Keratinocyte (primary cell): ENCODE data around the gene PLAC1. TPM values are rescaled to one million over a fixed set of nuclear protein-coding genes. Genes with fewer than 3 reads are reported as not detected.

Experiments
- DNase-seq: peaks from one replicate; pipeline ENCODE4 v3.0.0-alpha.2; 2011; ENCODE audit warnings: low read depth, missing footprints, low spot score
- FAIRE-seq: peaks from 2 replicates; lab custom pipeline; 2011; peaks lifted over from hg19 to GRCh38; lab: Jason Lieb, UNC
- H2AFZ ChIP-seq: 2 replicates; pipeline ENCODE4 v1.6.0; 2012; ENCODE audit warnings: low read length, control low read depth, inconsistent platforms; ENCODE audit not compliant: control insufficient read depth
- H3K27ac ChIP-seq: 2 replicates; pipeline ENCODE4 v1.5.1; 2011; ENCODE audit warnings: low read length; ENCODE audit not compliant: control insufficient read depth, insufficient read depth
- H3K27me3 ChIP-seq: 3 replicates; pipeline ENCODE4 v1.6.0; 2011; ENCODE audit warnings: low read length; ENCODE audit not compliant: control insufficient read depth, insufficient read depth; ENCODE audit errors: extremely low read depth
- H3K36me3 ChIP-seq, 2 experiments: 2 replicates in 1 of 2; 3 replicates in 1 of 2; pipeline ENCODE4 v1.5.1; 2011; ENCODE audit warnings: low read length in 2 of 2, mild to moderate bottlenecking in 1 of 2; ENCODE audit not compliant: control insufficient read depth in 2 of 2, insufficient read depth in 2 of 2; ENCODE audit errors: extremely low read depth in 1 of 2
- H3K4me1 ChIP-seq: 3 replicates; pipeline ENCODE4 v1.5.1; 2011; ENCODE audit warnings: low read length; ENCODE audit not compliant: control insufficient read depth, insufficient read depth; ENCODE audit errors: extremely low read depth
- H3K4me2 ChIP-seq: 3 replicates; pipeline ENCODE4 v1.6.0; 2011; ENCODE audit warnings: low read depth, low read length; ENCODE audit not compliant: control insufficient read depth, insufficient read depth; ENCODE audit errors: extremely low read depth
- H3K4me3 ChIP-seq, 3 experiments: fragments of 200-600 bp in 1 of 3; sonication (generic) in 1 of 3; 2 replicates in 2 of 3; 3 replicates in 1 of 3; pipeline ENCODE4 v1.5.1; 2011 to 2016; ENCODE audit warnings: low read length in 3 of 3, mild to moderate bottlenecking in 3 of 3, control low read depth in 2 of 3, inconsistent platforms in 1 of 3, low read depth in 1 of 3, mixed read lengths in 1 of 3, mixed run types in 1 of 3, moderate library complexity in 1 of 3; ENCODE audit not compliant: control insufficient read depth in 2 of 3, insufficient read depth in 2 of 3; ENCODE audit errors: extremely low read depth in 1 of 3
- H3K79me2 ChIP-seq: 2 replicates; pipeline ENCODE4 v1.6.0; 2012; ENCODE audit warnings: low read length; ENCODE audit not compliant: control insufficient read depth, insufficient read depth
- H3K9ac ChIP-seq: 3 replicates; pipeline ENCODE4 v1.6.0; 2011; ENCODE audit warnings: low read length; ENCODE audit not compliant: control insufficient read depth, insufficient read depth; ENCODE audit errors: extremely low read depth
- H3K9me1 ChIP-seq: 3 replicates; pipeline ENCODE4 v1.6.0; 2011; ENCODE audit warnings: low read length; ENCODE audit not compliant: control insufficient read depth, insufficient read depth; ENCODE audit errors: extremely low read depth
- H3K9me3 ChIP-seq: 2 replicates; pipeline ENCODE4 v1.5.1; 2012; ENCODE audit warnings: low read depth, low read length; ENCODE audit not compliant: control insufficient read depth
- H4K20me1 ChIP-seq: 3 replicates; pipeline ENCODE4 v1.6.0; 2011; ENCODE audit warnings: low read length; ENCODE audit not compliant: control insufficient read depth, insufficient read depth; ENCODE audit errors: extremely low read depth
- EZH2 ChIP-seq: IDR thresholded peaks from one replicate; pipeline ENCODE4 v1.6.1; 2012; ENCODE audit warnings: inconsistent platforms, mild to moderate bottlenecking, low read length, moderate library complexity
- dilution Hi-C: fragments of 300-500 bp; cut with MboI; formaldehyde crosslinking; loops from one replicate; pipeline ENCODE4 v1.7.0; 2020; ENCODE audit warnings: low sequenced_read_pairs; ENCODE audit not compliant: extremely low pct_ligation_motif_present
- polyA plus RNA-seq, 5 experiments: library from polyadenylated mRNA; depleted of rRNA in 3 of 5; stranded (reverse) in 3 of 5; stranded (forward) in 1 of 5; unstranded in 1 of 5; fragments of >200 nt; gene quantifications; 1 replicate in 1 of 5; 2 replicates in 3 of 5; 3 replicates in 1 of 5; pipeline versions ENCODE4 v1.2.1 to v1.2.3, GENCODE V29; 2011 to 2012; ENCODE audit warnings: missing spikeins in 2 of 5, low read depth in 1 of 5, low replicate concordance in 1 of 5
- TF ChIP-seq, protein P1 (sequence below), 3 experiments: IDR thresholded peaks in 1 of 3; conservative IDR thresholded peaks in 1 of 3; optimal IDR thresholded peaks in 1 of 3; 2 replicates in 2 of 3; 3 replicates in 1 of 3; pipeline versions ENCODE3 to v1.5.1; 2011; ENCODE audit warnings: low read length in 3 of 3, mild to moderate bottlenecking in 3 of 3, moderate library complexity in 2 of 3, control low read depth in 1 of 3, inconsistent platforms in 1 of 3; ENCODE audit not compliant: insufficient read depth in 2 of 3; ENCODE audit errors: extremely low read depth in 1 of 3

Gene PLAC1
- polyA plus RNA-seq, 1 donor (not counting 4 experiments of a cell fraction or from before 2014, with no cell fraction given) = 8.5 TPM

DNA sequence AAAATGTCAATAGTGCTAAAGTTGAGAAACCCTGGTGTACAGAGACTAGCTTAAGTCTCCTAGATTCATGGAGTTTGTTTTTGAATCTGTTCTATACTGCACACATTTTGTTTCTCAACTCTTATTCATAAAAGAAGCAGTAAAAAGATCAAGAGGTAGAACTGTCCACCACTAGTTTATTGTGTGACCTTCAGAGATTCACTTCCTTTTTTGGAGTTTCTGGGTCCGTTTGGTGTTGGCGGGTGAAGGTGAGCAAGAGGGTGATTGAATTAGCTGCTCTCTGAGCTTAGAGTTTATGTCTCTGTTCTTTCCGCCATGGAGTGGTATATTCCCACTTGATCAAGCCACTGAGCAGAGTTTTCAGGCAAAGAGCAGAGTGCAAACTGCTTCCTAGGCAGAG lies 21.4 kb upstream of the PLAC1 start:
- no peaks in the 10 kb centered on the region for H3K79me2 ChIP-seq
- H2AFZ ChIP-seq = no peak overlapping the region
- no peak overlapping the region for H3K27ac ChIP-seq
- no peak overlapping the region for H3K4me2 ChIP-seq
- no peaks in the 10 kb centered on the region for H3K9me3 ChIP-seq
- H3K9me1 ChIP-seq = no peaks in the 10 kb centered on the region
- FAIRE-seq (no peak), DNase-seq (no peak)
- peaks cover 18% of the 10 kb centered on the region for H3K4me1 ChIP-seq
- dilution Hi-C loops = no loop called here
- no peak overlapping the region for H3K9ac ChIP-seq
- no peak for TF ChIP-seq EZH2
- TF ChIP-seq, protein P1, sequence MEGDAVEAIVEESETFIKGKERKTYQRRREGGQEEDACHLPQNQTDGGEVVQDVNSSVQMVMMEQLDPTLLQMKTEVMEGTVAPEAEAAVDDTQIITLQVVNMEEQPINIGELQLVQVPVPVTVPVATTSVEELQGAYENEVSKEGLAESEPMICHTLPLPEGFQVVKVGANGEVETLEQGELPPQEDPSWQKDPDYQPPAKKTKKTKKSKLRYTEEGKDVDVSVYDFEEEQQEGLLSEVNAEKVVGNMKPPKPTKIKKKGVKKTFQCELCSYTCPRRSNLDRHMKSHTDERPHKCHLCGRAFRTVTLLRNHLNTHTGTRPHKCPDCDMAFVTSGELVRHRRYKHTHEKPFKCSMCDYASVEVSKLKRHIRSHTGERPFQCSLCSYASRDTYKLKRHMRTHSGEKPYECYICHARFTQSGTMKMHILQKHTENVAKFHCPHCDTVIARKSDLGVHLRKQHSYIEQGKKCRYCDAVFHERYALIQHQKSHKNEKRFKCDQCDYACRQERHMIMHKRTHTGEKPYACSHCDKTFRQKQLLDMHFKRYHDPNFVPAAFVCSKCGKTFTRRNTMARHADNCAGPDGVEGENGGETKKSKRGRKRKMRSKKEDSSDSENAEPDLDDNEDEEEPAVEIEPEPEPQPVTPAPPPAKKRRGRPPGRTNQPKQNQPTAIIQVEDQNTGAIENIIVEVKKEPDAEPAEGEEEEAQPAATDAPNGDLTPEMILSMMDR (optimal IDR thresholded peaks at IDR 0.05 in 1 of 3, IDR thresholded peaks at IDR 0.05 in 1 of 3, conservative IDR thresholded peaks at IDR 0.05 in 1 of 3; ENCODE audit: extremely low read depth in 1 of 3, insufficient read depth in 2 of 3, low read length in 3 of 3) = no peak
- no peak overlapping the region for H3K4me3 ChIP-seq
- no peaks in the 10 kb centered on the region for H4K20me1 ChIP-seq
- no peaks in the 10 kb centered on the region for H3K36me3 ChIP-seq
- no peaks in the 10 kb centered on the region for H3K27me3 ChIP-seq

DNA sequence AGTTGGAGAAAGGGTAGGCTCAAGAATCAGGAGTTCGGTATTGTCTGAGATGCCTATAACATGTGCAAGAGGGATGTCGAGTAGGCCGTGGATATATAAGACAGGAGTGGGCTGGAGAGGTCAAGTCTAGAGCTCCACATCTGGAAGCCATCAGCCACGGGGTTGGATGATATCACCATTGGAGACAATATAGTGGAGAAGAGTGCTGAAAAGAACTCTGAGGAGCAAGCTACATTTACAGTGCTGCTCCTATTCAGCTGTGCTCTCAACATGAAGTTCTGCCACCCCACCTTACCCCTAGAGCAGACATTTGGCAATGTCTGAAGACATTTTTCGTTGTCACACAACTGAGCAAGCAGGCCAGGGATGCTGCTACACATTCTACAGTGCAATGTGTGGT lies 20.9 kb upstream of the PLAC1 start:
- Histone ChIP-seq H3K9me1 (no peaks in the 10 kb centered on the region), H3K4me1 (peaks cover 14% of the 10 kb centered on the region), H3K79me2 (no peaks in the 10 kb centered on the region), H3K9me3 (no peaks in the 10 kb centered on the region), H3K27me3 (no peaks in the 10 kb centered on the region), H3K9ac (no peak overlapping the region), H3K36me3 (no peaks in the 10 kb centered on the region), H3K4me3 (no peak overlapping the region), H3K4me2 (no peak overlapping the region), H2AFZ (no peak overlapping the region), H3K27ac (no peak overlapping the region), H4K20me1 (no peaks in the 10 kb centered on the region)
- DNase-seq (no peak), FAIRE-seq (no peak)
- no peak for TF ChIP-seq EZH2
- dilution Hi-C loops = no loop called here

DNA sequence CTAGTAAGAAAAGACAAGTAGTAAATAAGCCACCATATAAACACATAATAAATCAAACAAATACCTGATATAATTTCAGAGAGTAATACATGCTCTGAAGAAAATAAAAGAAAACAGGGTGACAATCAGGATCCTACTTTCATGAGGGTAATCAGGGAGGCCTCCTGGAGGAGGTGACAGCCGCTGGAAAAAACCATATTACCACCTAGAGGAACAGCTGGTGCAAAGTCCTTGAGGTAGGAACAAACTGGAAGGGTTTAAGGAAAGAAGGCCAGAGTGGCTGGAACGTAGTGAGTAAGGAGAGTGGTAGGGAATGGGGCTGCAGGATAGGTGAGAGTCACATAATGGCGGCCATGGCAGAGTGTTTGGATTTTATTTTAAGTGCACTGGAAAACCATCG lies 19.1 kb upstream of the PLAC1 start:
- Histone ChIP-seq H3K27ac (no peak overlapping the region), H3K9me3 (no peaks in the 10 kb centered on the region)
- DNase-seq = no peak

More for the DNA sequence above, 19.1 kb upstream of the PLAC1 start:
- no peaks in the 10 kb centered on the region for H3K79me2 ChIP-seq
- H3K4me2 ChIP-seq = no peak overlapping the region
- H2AFZ ChIP-seq = no peak overlapping the region
- H3K27me3 ChIP-seq = no peaks in the 10 kb centered on the region
- dilution Hi-C loops = no loop called here
- H3K9me1 ChIP-seq = no peaks in the 10 kb centered on the region
- no peaks in the 10 kb centered on the region for H4K20me1 ChIP-seq
- H3K4me3 ChIP-seq = no peak overlapping the region
- peaks cover 14% of the 10 kb centered on the region for H3K4me1 ChIP-seq
- TF ChIP-seq EZH2 = no peak
- TF ChIP-seq, protein P1 (optimal IDR thresholded peaks at IDR 0.05 in 1 of 3, IDR thresholded peaks at IDR 0.05 in 1 of 3, conservative IDR thresholded peaks at IDR 0.05 in 1 of 3; ENCODE audit: extremely low read depth in 1 of 3, insufficient read depth in 2 of 3, low read length in 3 of 3) = no peak
- H3K36me3 ChIP-seq = no peaks in the 10 kb centered on the region
- FAIRE-seq = no peak
- no peak overlapping the region for H3K9ac ChIP-seq
